ENCODE measurements around the gene RPS26. TPM values are rescaled to one million over a fixed set of nuclear protein-coding genes. Genes with fewer than 3 reads are reported as not detected.

The RPS26 gene
- total and polyA plus RNA-seq, 2 of the 13 experiments (the other 11 are each of a cell fraction or from before 2014, with no cell fraction given) = 150 to 421 TPM

- TF ChIP-seq ZSCAN20 (CRISPR knock-in tag; IDR thresholded peaks at IDR 0.05; ENCODE audit: borderline replicate concordance) (peak; percentile 89), HINFP (CRISPR knock-in tag; IDR thresholded peaks at IDR 0.05; ENCODE audit: low read depth) (no peak), MED8 (CRISPR knock-in tag; IDR thresholded peaks at IDR 0.05; ENCODE audit: insufficient replicate concordance) (no peak), ELK4 (CRISPR knock-in tag; IDR thresholded peaks at IDR 0.05; ENCODE audit: borderline replicate concordance) (0 out of 2 replicates have a peak, but pooled peaks have one; percentile 8), PRDM4 (CRISPR knock-in tag; IDR thresholded peaks at IDR 0.05; ENCODE audit: borderline replicate concordance) (no peak), MXD3 (CRISPR knock-in tag; IDR thresholded peaks at IDR 0.05) (peak; percentile 85; the same call in 1 of the 2 replicates), SKIL (CRISPR knock-in tag; IDR thresholded peaks at IDR 0.05; ENCODE audit: borderline replicate concordance) (peak; percentile 61; the same call in 1 of the 2 replicates), TCF7L2 (IDR thresholded peaks at IDR 0.05; ENCODE audit: low read depth, low read length) (no peak), ARID2 (CRISPR knock-in tag; IDR thresholded peaks at IDR 0.05; ENCODE audit: borderline replicate concordance) (peak; percentile 65; the same call in 1 of the 2 replicates), GATAD2A (CRISPR knock-in tag; IDR thresholded peaks at IDR 0.05) (peak; percentile 53; the same call in 1 of the 2 replicates), ZNF329 (CRISPR knock-in tag; IDR thresholded peaks at IDR 0.05; ENCODE audit: low read depth) (peak; percentile 53; the same call in 1 of the 2 replicates), PAXIP1 (CRISPR knock-in tag; conservative IDR thresholded peaks at IDR 0.05) (peak; percentile 57), ELF4 (CRISPR knock-in tag; IDR thresholded peaks at IDR 0.05; ENCODE audit: borderline replicate concordance) (0 out of 2 replicates have a peak, but pooled peaks have one; percentile 57), SMAD9 (CRISPR knock-in tag; IDR thresholded peaks at IDR 0.05) (no peak), ZNF337 (CRISPR knock-in tag; IDR thresholded peaks at IDR 0.05; ENCODE audit: borderline replicate concordance, low read depth) (no peak)
Measured at GRCh38 chr12:56079723-56080555, 38.2 kb downstream of the RPS26 start, which contains the start of gene ERBB3 (continued).
